Measurements from ENCODE around the gene IL6R.
"Not testable (repeated sequence)": the region's sequence is repeated elsewhere in the genome, so short reads cannot be mapped to it uniquely, and the experiment has no call there.

- not testable (repeated sequence) for TF ChIP-seq CHD1 (IDR thresholded peaks at IDR 0.05; ENCODE audit: low read depth, low read length); CTCF (conservative IDR thresholded peaks at IDR 0.05; ENCODE audit: low read depth, low read length)
These were observed 81.6 kb downstream of the IL6R start for GRCh38 chr1:154486756-154487155.

All from IMR-90 (cell line).